GM12865 (cell line): ENCODE data around the gene SWAP70.

Experiments used
- DNase-seq: peaks from one replicate; pipeline ENCODE4 v3.0.0; 2010; ENCODE audit warnings: low read depth
- H3K4me3 ChIP-seq: 2 replicates; pipeline ENCODE4 v1.5.1; 2011; ENCODE audit warnings: mild to moderate bottlenecking, low read depth, low read length, control low read depth
- CTCF ChIP-seq: IDR thresholded peaks from 2 replicates; pipeline ENCODE4 v1.5.1; 2011; ENCODE audit warnings: low read length, control low read depth, low read depth, inconsistent platforms; ENCODE audit not compliant: insufficient read depth; ENCODE audit errors: missing control alignments

Gene SWAP70

GRCh38 chr11:9646324-9646723 is 17.6 kb upstream of the SWAP70 start:
- no peak overlapping the region for H3K4me3 ChIP-seq
- no peak for TF ChIP-seq CTCF
- DNase-seq = no peak

- TF ChIP-seq CTCF = no peak
- no peak overlapping the region for H3K4me3 ChIP-seq
- no peak for DNase-seq
Measured at GRCh38 chr11:9651481-9651880, 12.4 kb upstream of the SWAP70 start.

GRCh38 chr11:9651899-9652748 is 11.8 kb upstream of the SWAP70 start:
- no peak for TF ChIP-seq CTCF
- no peak overlapping the region for H3K4me3 ChIP-seq
- DNase-seq = no peak

DNA sequence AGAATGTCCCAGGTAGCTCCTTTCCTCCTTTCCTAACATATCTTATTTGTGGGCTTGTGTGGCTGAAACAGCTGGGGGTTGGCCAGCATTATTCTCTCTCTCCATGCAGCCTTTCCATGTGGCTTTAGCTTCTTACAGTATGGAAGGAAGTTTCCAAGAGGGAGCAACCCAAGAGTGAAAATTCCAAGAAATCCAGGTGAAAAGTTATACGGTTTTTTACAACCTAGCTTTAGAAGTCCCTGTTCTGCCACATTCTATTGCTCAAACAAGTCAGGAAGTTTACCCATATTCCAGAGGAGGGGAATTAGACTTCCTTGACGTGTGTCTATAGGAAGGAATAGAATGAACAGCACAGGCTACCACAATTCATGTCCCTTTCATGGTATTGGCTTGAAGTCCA is 10.0 kb upstream of the SWAP70 start:
- no peak overlapping the region for H3K4me3 ChIP-seq
- no peak for TF ChIP-seq CTCF
- no peak for DNase-seq

DNA sequence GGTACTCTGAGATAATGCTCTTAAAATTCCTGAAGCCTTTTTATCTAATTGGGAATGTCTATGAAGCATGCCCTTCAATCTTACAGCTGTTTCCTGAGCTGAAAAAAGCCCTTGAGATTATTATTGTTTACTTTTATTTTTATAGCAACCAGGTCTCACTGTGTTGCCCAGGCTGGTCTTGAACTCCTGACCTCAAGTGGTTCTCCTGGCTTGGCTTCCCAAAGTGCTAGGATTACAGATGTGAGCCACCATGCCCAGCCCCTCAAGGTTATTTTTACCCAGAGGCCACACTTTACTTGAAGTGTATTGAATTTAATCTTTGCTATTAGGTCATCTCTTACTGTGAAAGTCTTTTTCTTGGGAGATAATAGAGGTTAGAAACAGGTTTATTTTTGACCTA is 7.0 kb upstream of the SWAP70 start:
- TF ChIP-seq CTCF = no peak
- no peak overlapping the region for H3K4me3 ChIP-seq
- no peak for DNase-seq

GRCh38 chr11:9657531-9657930 is 6.3 kb upstream of the SWAP70 start:
- no peak for TF ChIP-seq CTCF
- no peak overlapping the region for H3K4me3 ChIP-seq
- no peak for DNase-seq

DNA sequence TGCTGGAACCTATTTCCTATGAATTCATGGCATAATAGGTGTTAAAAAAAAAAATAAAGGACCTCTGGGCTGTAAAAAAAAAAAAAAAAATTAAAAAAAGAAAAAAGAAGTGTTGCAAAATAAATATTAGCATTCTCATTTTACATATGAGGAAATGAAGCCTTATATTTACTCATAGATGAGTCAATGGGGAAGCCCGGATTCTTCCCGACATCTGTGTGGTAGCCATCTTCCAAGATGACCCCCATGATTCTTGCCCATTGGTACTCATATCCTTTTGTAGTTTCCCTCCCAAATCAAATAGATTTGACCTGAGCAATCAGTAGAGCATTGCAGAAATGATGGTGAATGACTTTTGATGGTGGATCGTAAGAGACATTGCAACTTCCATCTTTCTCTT is 3.0 kb upstream of the SWAP70 start:
- no peak for DNase-seq

More for the DNA sequence above, 3.0 kb upstream of the SWAP70 start:
- no peak for TF ChIP-seq CTCF
- no peak overlapping the region for H3K4me3 ChIP-seq
